ENCODE measurements around the gene SETDB1.
A peak's percentile ranks its signal among the peaks of the same experiment; 100 is the strongest.

DNA sequence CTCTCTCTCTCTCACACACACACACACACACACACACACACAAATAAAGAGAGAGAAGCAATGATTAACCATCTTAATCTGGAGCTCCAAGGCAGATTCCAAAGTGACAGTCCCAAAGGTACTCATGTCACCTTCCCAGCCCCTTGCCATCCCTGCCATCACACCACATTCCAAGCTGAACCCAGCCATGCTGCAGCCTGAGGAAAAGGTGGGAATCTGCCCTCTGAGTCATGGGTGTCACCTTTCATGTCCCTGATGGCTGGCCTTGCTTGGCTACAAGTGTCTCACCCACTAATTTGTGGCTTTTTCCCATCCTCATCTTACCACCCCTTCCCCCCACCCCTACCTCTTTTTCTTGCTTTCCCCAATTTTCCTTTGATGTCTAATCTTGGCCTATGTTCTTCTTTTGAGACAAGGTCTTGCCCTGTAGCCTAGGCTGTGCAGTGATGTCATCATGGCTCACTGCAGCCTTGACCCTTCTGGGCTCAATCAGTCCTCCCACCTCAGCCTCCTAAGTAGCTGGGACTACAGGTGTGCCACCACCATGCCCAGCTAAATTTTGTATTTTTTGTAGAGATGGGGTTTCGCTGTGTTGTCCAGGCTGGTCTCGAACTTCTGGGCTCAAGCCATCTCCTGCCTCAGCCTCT lies 59.1 kb downstream of the SETDB1 start:
- TF ChIP-seq ATF2 (tag by site-specific recombination; IDR thresholded peaks at IDR 0.05; ENCODE audit: low read depth) (0 out of 2 replicates have a peak, but pooled peaks have one; percentile 32), ZBTB20 (tag by site-specific recombination; IDR thresholded peaks at IDR 0.05) (no peak), PRDM6 (tag by site-specific recombination; IDR thresholded peaks at IDR 0.05) (no peak), ZNF747 (tag by site-specific recombination; IDR thresholded peaks at IDR 0.05) (no peak), CTCF (tag by site-specific recombination; IDR thresholded peaks at IDR 0.05) (no peak), ZFP41 (tag by site-specific recombination; IDR thresholded peaks at IDR 0.05; ENCODE audit: borderline replicate concordance) (no peak), EGR2 (tag by site-specific recombination; IDR thresholded peaks at IDR 0.05; ENCODE audit: low read depth) (no peak), ZSCAN18 (tag by site-specific recombination; IDR thresholded peaks at IDR 0.05) (no peak), ZFP3 (tag by site-specific recombination; IDR thresholded peaks at IDR 0.05; ENCODE audit: low read depth) (no peak)
- TF ChIP-seq, protein P1, sequence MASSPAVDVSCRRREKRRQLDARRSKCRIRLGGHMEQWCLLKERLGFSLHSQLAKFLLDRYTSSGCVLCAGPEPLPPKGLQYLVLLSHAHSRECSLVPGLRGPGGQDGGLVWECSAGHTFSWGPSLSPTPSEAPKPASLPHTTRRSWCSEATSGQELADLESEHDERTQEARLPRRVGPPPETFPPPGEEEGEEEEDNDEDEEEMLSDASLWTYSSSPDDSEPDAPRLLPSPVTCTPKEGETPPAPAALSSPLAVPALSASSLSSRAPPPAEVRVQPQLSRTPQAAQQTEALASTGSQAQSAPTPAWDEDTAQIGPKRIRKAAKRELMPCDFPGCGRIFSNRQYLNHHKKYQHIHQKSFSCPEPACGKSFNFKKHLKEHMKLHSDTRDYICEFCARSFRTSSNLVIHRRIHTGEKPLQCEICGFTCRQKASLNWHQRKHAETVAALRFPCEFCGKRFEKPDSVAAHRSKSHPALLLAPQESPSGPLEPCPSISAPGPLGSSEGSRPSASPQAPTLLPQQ (tag by site-specific recombination; IDR thresholded peaks at IDR 0.05) = no peak
- TF ChIP-seq, protein P2, sequence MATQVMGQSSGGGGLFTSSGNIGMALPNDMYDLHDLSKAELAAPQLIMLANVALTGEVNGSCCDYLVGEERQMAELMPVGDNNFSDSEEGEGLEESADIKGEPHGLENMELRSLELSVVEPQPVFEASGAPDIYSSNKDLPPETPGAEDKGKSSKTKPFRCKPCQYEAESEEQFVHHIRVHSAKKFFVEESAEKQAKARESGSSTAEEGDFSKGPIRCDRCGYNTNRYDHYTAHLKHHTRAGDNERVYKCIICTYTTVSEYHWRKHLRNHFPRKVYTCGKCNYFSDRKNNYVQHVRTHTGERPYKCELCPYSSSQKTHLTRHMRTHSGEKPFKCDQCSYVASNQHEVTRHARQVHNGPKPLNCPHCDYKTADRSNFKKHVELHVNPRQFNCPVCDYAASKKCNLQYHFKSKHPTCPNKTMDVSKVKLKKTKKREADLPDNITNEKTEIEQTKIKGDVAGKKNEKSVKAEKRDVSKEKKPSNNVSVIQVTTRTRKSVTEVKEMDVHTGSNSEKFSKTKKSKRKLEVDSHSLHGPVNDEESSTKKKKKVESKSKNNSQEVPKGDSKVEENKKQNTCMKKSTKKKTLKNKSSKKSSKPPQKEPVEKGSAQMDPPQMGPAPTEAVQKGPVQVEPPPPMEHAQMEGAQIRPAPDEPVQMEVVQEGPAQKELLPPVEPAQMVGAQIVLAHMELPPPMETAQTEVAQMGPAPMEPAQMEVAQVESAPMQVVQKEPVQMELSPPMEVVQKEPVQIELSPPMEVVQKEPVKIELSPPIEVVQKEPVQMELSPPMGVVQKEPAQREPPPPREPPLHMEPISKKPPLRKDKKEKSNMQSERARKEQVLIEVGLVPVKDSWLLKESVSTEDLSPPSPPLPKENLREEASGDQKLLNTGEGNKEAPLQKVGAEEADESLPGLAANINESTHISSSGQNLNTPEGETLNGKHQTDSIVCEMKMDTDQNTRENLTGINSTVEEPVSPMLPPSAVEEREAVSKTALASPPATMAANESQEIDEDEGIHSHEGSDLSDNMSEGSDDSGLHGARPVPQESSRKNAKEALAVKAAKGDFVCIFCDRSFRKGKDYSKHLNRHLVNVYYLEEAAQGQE (tag by site-specific recombination; IDR thresholded peaks at IDR 0.05) = no peak

All from HEK293 (cell line).